RWPE1 (cell line): ENCODE measurements around the gene PPP4R4.
"Not testable (repeated sequence)": the region's sequence is repeated elsewhere in the genome, so short reads cannot be mapped to it uniquely, and the experiment has no call there.

Experiments
- CTCF ChIA-PET: fragments of 350-600 bp; sonication (Branson Sonifier 250); formaldehyde crosslinking; extraction: SDS; loops from one replicate; lab custom pipeline; 2021; lab: Yijun Ruan, JAX
- POLR2A ChIA-PET: fragments of 400-600 bp; formaldehyde crosslinking; extraction: SDS; loops from one replicate; lab custom pipeline; 2020; ENCODE audit warnings: antibody characterized with exemption; ENCODE audit not compliant: low non-redundant PET; lab: Yijun Ruan, JAX
- DNase-seq: peaks from one replicate; pipeline ENCODE4 v3.0.0; 2012; ENCODE audit warnings: low spot score
- H3K27ac ChIP-seq: fragments of 450-650 bp; 2 replicates; pipeline ENCODE4 v1.5.1; 2017
- TF ChIP-seq, protein P1 (sequence below): fragments of 450-650 bp; conservative IDR thresholded peaks from 2 replicates; pipeline ENCODE4 v1.5.1; 2017; ENCODE audit warnings: low read depth, mild to moderate bottlenecking

The PPP4R4 gene

GRCh38 chr14:94143239-94143638 is 30.9 kb upstream of the PPP4R4 start:
- no peak for DNase-seq
- ChIA-PET CTCF (interaction anchor here (0.7 kb wide), 1 partner anchor 80 kb away, joined by 4 read pairs; no protein-coding TSS in a partner anchor), POLR2A (no interaction called here)
- no peak overlapping the region for H3K27ac ChIP-seq
- TF ChIP-seq, protein P1, sequence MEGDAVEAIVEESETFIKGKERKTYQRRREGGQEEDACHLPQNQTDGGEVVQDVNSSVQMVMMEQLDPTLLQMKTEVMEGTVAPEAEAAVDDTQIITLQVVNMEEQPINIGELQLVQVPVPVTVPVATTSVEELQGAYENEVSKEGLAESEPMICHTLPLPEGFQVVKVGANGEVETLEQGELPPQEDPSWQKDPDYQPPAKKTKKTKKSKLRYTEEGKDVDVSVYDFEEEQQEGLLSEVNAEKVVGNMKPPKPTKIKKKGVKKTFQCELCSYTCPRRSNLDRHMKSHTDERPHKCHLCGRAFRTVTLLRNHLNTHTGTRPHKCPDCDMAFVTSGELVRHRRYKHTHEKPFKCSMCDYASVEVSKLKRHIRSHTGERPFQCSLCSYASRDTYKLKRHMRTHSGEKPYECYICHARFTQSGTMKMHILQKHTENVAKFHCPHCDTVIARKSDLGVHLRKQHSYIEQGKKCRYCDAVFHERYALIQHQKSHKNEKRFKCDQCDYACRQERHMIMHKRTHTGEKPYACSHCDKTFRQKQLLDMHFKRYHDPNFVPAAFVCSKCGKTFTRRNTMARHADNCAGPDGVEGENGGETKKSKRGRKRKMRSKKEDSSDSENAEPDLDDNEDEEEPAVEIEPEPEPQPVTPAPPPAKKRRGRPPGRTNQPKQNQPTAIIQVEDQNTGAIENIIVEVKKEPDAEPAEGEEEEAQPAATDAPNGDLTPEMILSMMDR = no peak

GRCh38 chr14:94143711-94144110 is 30.4 kb upstream of the PPP4R4 start:
- TF ChIP-seq, protein P1 = no peak
- no peak for DNase-seq
- no peak overlapping the region for H3K27ac ChIP-seq
- CTCF ChIA-PET = interaction anchor here (0.7 kb wide), 1 partner anchor 79 kb away, joined by 4 read pairs; no protein-coding TSS in a partner anchor
- POLR2A ChIA-PET = no interaction called here

DNA sequence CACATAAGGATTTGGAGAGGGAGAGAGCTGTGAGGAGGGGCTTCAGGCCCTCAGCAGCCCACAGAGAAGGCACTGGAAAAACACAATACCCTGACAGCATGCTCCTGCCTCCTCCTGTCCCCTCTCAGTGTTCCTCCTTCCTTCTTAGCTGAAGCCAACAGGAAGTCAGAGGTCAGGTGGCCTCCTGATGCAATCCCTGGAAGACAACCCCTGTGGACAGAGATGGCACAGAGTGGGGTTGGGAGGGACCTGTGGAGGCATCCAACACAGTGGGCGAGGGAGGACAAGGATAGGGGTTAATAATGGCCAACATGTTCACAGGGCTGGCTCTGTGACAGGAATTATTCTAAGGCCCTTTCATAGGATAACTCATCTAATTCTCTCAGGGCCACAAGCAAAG is 29.4 kb upstream of the PPP4R4 start:
- CTCF ChIA-PET = interaction anchor here (0.9 kb wide), 1 partner anchor 13 kb away, joined by 3 read pairs; no protein-coding TSS in a partner anchor
- H3K27ac ChIP-seq = no peak overlapping the region

DNA sequence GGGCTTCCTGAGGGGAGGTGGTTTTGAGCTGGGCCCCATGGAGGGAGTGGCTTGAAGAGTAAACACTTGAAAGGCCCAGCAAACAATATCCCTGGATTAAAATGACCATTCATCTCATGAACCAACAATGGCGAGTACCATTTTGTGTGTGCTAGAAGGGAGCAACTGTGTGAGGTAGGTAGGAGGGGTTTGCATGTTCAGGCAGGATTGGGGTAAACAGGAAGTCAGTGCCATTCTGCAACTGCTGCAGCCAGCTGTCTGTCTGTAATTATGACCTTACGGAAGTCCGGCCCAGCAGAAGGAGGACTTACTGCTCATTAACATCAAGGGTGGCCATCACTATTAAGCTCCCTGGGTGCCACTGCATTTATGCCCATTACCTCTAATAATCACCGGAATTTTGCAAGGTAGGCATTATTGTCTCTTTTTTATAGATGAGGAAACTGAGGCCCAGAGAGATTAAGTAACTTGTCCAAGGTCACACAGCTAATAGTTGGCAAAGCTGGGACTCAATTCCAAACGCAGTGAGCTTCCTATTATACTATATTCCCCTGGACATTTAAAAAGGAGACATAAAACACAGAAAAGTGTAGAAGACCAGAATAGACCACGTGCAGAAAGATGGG is 28.1 kb upstream of the PPP4R4 start:
- CTCF ChIA-PET = interaction anchor here (0.6 to 1.1 kb wide), 3 partner anchors 9 to 35 kb away, joined by 3 to 7 read pairs (median 6); no protein-coding TSS in a partner anchor
- no peak overlapping the region for H3K27ac ChIP-seq
- TF ChIP-seq, protein P1 = no peak

More for the DNA sequence above, 29.4 kb upstream of the PPP4R4 start:
- DNase-seq = no peak
- POLR2A ChIA-PET = no interaction called here
- TF ChIP-seq, protein P1 = no peak

GRCh38 chr14:94152676-94153075 is 21.4 kb upstream of the PPP4R4 start:
- POLR2A ChIA-PET = no interaction called here
- no peak for DNase-seq
- TF ChIP-seq, protein P1 = no peak
- no peak overlapping the region for H3K27ac ChIP-seq
- CTCF ChIA-PET = interaction anchor here (0.7 to 1.2 kb wide), 2 partner anchors 16 to 27 kb away, joined by 3 read pairs; no protein-coding TSS in a partner anchor

More for the DNA sequence above, 28.1 kb upstream of the PPP4R4 start:
- DNase-seq = no peak
- POLR2A ChIA-PET = no interaction called here

DNA sequence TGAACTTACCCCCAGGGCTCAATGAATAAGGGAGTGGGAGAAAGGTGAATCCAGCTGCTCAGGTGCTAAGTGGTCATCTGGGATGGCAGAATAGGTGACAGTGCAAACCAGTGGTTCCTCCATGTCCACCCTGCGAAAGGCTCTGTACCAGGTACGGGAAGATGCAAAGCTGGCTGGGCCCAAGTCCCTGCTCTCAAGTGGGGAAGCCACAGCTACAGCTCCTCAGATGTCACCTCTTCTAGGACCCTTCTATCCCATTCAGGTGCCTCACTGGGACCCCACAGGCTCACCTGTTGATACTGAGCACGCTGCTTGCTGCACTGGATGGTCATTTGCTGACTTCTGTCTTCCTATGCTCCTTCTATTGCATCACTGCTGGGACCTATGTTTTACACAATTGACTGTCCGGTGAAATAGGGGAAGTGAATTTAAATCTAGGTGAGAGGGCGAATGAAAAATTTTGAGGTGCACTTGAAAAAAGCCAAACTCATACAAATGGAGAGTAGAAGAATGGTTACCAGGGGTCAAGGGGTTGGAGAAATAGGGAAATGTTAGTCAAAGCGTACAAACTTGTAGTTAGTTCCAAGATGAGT is 20.3 kb upstream of the PPP4R4 start:
- TF ChIP-seq, protein P1 = no peak
- ChIA-PET CTCF (interaction anchor here (0.7 kb wide), 1 partner anchor 87 kb away, joined by 7 read pairs; no protein-coding TSS in a partner anchor), POLR2A (no interaction called here)
- H3K27ac ChIP-seq = no peak overlapping the region
- no peak for DNase-seq

DNA sequence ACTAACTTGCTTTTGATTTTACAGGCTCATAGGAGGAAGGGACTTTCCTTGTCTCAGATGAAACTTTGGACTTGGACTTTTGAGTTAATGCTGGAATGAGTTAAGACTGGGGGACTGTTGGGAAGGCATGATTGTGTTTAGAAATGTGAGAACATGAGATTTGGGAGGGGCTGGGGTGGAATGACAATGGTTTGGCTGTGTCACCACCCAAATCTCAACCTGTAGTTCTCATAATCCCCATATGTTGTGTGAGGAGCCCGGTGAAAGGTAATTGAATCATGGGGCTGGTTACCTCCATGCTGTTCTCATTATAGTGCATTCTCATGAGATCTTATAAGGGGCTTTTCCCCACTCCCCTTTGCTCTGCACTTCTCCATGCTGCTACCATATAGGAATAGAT is 18.0 kb upstream of the PPP4R4 start:
- CTCF ChIA-PET, POLR2A ChIA-PET, DNase-seq, H3K27ac ChIP-seq: not testable (repeated sequence)
